Suprapubic skin (tissue), 4 donors: Measurements from ENCODE around the gene GFPT2.

Experiments used
- EP300 ChIP-seq: sonication (generic); formaldehyde crosslinking; IDR thresholded peaks from one replicate; pipeline ENCODE4 v1.6.1; 2017; ENCODE audit warnings: antibody characterized with exemption
- POLR2A ChIP-seq, 2 donors: fragments of 450-650 bp; IDR thresholded peaks; one replicate each; pipeline ENCODE4 v1.6.1; 2017; ENCODE audit warnings: antibody characterized with exemption in 2 of 2, mild to moderate bottlenecking in 2 of 2, moderate library complexity in 2 of 2
- POLR2AphosphoS5 ChIP-seq, 3 donors: sonication (generic); formaldehyde crosslinking; IDR thresholded peaks; one replicate each; pipeline ENCODE4 v1.6.1; 2017; ENCODE audit warnings: antibody characterized with exemption in 3 of 3
- TF ChIP-seq, protein P1 (sequence below), 2 donors: fragments of 200-600 bp in 1 of 2; fragments of 450-650 bp in 1 of 2; sonication (generic) in 1 of 2; IDR thresholded peaks; one replicate each; pipeline ENCODE4 v1.5.1; 2016 to 2019; ENCODE audit warnings: antibody characterized with exemption in 2 of 2, mild to moderate bottlenecking in 1 of 2, moderate library complexity in 1 of 2

DNA sequence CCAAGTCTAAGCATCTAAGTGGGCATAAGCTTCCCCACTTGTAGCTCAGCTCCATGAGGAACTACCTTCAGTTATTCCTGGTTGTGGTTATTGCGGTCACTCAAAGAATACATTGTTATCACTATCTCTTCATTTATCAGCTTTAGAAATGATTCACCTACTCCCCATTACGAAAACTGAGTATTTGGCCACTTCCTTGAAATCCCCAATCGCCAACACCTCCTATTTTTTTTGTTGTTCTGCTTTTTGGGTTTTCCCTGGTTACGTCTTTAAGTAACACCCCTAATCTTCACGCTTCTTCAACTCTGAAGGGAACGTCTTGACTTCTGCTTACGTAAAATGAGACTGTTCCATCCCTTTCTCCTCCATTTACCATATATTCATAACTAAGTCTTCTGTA, 81.9 kb downstream of the GFPT2 start:
- TF ChIP-seq POLR2AphosphoS5 (IDR thresholded peaks at IDR 0.05): no peak
- TF ChIP-seq, protein P1, sequence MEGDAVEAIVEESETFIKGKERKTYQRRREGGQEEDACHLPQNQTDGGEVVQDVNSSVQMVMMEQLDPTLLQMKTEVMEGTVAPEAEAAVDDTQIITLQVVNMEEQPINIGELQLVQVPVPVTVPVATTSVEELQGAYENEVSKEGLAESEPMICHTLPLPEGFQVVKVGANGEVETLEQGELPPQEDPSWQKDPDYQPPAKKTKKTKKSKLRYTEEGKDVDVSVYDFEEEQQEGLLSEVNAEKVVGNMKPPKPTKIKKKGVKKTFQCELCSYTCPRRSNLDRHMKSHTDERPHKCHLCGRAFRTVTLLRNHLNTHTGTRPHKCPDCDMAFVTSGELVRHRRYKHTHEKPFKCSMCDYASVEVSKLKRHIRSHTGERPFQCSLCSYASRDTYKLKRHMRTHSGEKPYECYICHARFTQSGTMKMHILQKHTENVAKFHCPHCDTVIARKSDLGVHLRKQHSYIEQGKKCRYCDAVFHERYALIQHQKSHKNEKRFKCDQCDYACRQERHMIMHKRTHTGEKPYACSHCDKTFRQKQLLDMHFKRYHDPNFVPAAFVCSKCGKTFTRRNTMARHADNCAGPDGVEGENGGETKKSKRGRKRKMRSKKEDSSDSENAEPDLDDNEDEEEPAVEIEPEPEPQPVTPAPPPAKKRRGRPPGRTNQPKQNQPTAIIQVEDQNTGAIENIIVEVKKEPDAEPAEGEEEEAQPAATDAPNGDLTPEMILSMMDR (IDR thresholded peaks at IDR 0.05): no peak
- TF ChIP-seq EP300: no peak
- TF ChIP-seq POLR2A (IDR thresholded peaks at IDR 0.05): no peak
